ENCODE measurements around the gene SEC24D. TPM values are rescaled to one million over a fixed set of nuclear protein-coding genes. Genes with fewer than 3 reads are reported as not detected.

SEC24D gene
- total RNA-seq, 4 donors from 2014 or later, result 9.7 to 37.9 (median 17.0) TPM

DNA sequence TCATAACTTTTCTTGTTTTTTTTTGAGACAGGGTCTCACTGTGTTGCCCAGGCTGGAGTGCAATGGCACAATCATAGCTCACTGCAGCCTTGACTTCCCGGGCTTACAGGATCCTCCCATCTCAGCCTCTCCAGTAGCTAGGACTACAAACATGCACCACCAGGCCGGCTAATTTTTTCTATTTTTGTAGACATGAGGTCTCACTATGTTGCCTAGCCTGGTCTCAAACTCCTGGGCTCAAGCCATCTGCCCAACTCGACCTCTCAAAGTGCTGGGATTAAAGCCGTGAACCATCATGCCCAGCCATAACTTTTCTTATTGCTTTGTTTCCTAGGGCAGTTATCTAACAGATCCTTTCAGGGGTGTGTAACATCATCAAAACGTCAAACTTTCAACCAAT is 11.8 kb downstream of the SEC24D start:
- peaks cover 7 to 38% (median 17%) of the 10 kb centered on the region in 4 donors for H3K4me1 ChIP-seq
- WGBS, 2 donors (ENCODE audit: low coverage in 1 of 2), result 79 to 100% methylated on average over 3 to 5 of the region's 5 CpGs
- intact Hi-C loops (cut with DNase I; ENCODE audit: low total_unique reads), result no loop called here

DNA sequence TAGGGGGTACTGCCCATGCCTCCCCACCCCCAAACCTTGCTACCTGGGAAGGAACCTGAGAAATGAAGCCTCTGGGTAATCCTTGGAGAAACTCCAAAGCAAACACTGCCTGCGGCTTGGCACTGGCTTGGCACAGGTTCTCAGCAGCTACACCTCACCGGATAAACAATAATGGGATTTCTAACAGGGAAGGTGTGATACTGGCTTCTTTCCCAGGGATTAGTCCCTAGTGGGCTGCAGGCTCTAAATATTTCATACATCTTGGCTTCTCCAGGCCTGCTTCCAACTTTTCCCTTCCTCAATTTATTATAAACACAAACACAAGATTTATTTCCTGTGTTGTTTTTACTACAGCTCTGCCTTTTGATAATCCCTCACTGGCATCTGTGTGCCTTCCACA is 12.5 kb downstream of the SEC24D start:
- in situ Hi-C loops (cut with MboI; ENCODE audit: low pct_ligation_motif_present in 1 of 4, low pct_unique_long_range_greater_than_20kb in 1 of 4, low sequenced_read_pairs in 3 of 4) (no loop called here), intact Hi-C loops (cut with DNase I; ENCODE audit: low total_unique reads) (no loop called here)
- Histone ChIP-seq H3K27me3 (no peaks in the 10 kb centered on the region), H3K27ac (peak overlapping the region in 1 of 4 donors; percentile 18), H3K4me3 (no peak overlapping the region), H3K4me1 (peaks cover 7 to 38% (median 17%) of the 10 kb centered on the region in 4 donors), H3K9me3 (no peaks in the 10 kb centered on the region), H3K36me3 (peaks cover 0 to 4% (median 2%) of the 10 kb centered on the region in 4 donors)
- peak; percentile 47 for DNase-seq
- TF ChIP-seq POLR2AphosphoS5 (IDR thresholded peaks at IDR 0.05) (no peak), EP300 (IDR thresholded peaks at IDR 0.05; ENCODE audit: low read depth) (no peak), POLR2A (IDR thresholded peaks at IDR 0.05) (no peak)
- TF ChIP-seq, protein P1, sequence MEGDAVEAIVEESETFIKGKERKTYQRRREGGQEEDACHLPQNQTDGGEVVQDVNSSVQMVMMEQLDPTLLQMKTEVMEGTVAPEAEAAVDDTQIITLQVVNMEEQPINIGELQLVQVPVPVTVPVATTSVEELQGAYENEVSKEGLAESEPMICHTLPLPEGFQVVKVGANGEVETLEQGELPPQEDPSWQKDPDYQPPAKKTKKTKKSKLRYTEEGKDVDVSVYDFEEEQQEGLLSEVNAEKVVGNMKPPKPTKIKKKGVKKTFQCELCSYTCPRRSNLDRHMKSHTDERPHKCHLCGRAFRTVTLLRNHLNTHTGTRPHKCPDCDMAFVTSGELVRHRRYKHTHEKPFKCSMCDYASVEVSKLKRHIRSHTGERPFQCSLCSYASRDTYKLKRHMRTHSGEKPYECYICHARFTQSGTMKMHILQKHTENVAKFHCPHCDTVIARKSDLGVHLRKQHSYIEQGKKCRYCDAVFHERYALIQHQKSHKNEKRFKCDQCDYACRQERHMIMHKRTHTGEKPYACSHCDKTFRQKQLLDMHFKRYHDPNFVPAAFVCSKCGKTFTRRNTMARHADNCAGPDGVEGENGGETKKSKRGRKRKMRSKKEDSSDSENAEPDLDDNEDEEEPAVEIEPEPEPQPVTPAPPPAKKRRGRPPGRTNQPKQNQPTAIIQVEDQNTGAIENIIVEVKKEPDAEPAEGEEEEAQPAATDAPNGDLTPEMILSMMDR (IDR thresholded peaks at IDR 0.05), result no peak
- 29 to 40% methylated on average over 1 to 2 of the region's 2 CpGs for WGBS, 2 donors (ENCODE audit: low coverage in 1 of 2)

More for the DNA sequence above, 11.8 kb downstream of the SEC24D start:
- no peak for TF ChIP-seq EP300 (IDR thresholded peaks at IDR 0.05; ENCODE audit: low read depth)
- no peak for TF ChIP-seq POLR2AphosphoS5 (IDR thresholded peaks at IDR 0.05)
- TF ChIP-seq, protein P1 (IDR thresholded peaks at IDR 0.05), result no peak
- no peak for TF ChIP-seq POLR2A (IDR thresholded peaks at IDR 0.05)
- no peak overlapping the region for H3K4me3 ChIP-seq
- no peak for DNase-seq
- in situ Hi-C loops (cut with MboI; ENCODE audit: low pct_ligation_motif_present in 1 of 4, low pct_unique_long_range_greater_than_20kb in 1 of 4, low sequenced_read_pairs in 3 of 4), result no loop called here
- H3K9me3 ChIP-seq, result no peaks in the 10 kb centered on the region
- H3K27me3 ChIP-seq, result no peaks in the 10 kb centered on the region
- no peak overlapping the region for H3K27ac ChIP-seq
- H3K36me3 ChIP-seq, result peaks cover 0 to 4% (median 2%) of the 10 kb centered on the region in 4 donors

DNA sequence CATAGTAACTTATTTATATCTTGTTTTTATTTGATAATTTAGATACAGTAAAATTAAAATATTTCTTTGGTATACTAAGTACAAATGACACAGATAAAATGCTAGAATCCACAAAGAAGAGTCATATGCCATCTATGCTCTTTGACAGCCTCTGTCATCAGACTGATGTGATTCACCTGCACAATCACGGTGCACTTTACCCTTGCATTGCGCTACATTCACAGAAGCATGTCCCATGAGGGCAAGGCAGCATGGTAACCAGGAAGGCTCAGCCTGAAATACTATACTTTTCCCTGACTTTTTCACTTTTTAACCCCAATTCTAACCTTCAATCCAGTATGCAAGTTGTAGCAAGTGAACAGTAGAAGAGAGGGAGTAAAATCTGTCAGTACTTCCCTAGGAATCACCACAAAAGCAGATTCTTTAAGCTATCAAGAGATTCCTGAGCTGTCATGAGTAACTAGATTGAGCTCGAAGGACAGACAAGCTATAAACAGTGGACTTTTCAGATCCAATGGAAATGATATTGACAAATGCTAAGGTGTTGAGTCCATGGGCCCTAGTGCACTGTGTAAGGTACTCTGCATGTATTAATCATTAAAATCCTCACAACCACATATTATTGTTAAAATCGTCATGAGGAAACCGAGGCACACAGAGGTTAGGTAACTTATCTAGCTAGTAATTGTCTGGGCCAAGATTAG is 14.2 kb downstream of the SEC24D start:
- in situ Hi-C loops (cut with MboI; ENCODE audit: low pct_ligation_motif_present in 1 of 4, low pct_unique_long_range_greater_than_20kb in 1 of 4, low sequenced_read_pairs in 3 of 4), result no loop called here
- no peak for DNase-seq
- Histone ChIP-seq H3K27me3 (no peaks in the 10 kb centered on the region), H3K4me3 (no peak overlapping the region), H3K4me1 (peaks cover 7 to 27% (median 10%) of the 10 kb centered on the region in 4 donors), H3K9me3 (no peaks in the 10 kb centered on the region), H3K36me3 (peaks cover 0 to 4% (median 2%) of the 10 kb centered on the region in 4 donors), H3K27ac (no peak overlapping the region)
- TF ChIP-seq EP300 (IDR thresholded peaks at IDR 0.05; ENCODE audit: low read depth), result no peak
- TF ChIP-seq, protein P1 (IDR thresholded peaks at IDR 0.05), result no peak
- TF ChIP-seq POLR2AphosphoS5 (IDR thresholded peaks at IDR 0.05), result no peak
- TF ChIP-seq POLR2A (IDR thresholded peaks at IDR 0.05), result no peak
- 83 to 92% methylated on average over 4 to 5 of the region's 5 CpGs for WGBS, 2 donors (ENCODE audit: low coverage in 1 of 2)
- intact Hi-C loops (cut with DNase I; ENCODE audit: low total_unique reads), result no loop called here

DNA sequence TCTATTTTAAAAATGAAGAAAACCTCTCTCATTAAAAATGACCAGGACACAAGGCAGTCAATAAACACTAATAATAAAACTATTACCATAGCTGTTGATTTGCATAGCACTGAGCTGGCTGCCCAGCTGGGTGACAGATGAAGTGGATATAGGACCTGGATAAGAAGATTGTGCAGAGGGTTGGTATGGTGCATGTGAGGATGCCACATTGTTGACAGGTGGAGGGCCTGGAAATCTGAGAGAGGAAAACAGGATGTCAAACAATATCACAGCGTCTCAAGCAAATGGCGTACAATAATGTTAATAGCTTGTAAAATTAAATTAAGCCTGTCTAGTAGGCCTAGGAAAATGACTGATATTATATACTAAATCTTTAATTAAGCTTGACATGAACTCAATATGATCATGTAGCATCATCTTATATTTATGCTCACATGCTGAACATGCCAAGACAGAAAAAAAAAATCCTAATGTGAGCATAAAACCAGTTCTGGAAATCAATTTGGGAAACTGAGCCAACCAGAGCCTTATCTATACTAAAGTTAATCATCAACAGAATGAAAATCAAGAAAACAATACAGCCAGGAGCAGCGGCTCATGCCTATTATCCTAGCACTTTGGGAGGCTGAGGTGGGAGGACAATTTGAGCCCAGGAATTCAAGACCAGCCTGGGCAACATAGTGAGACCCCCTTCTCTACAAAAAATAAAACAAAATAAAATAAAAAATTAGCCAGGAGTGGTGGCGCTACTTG is 18.6 kb downstream of the SEC24D start:
- WGBS, 2 donors (ENCODE audit: low coverage in 1 of 2), result 78 to 91% methylated on average over 4 of the region's 4 CpGs
- intact Hi-C loops (cut with DNase I; ENCODE audit: low total_unique reads) (no loop called here), in situ Hi-C loops (cut with MboI; ENCODE audit: low pct_ligation_motif_present in 1 of 4, low pct_unique_long_range_greater_than_20kb in 1 of 4, low sequenced_read_pairs in 3 of 4) (no loop called here)
- no peak for DNase-seq
- Histone ChIP-seq H3K27ac (no peak overlapping the region), H3K4me3 (no peak overlapping the region), H3K27me3 (no peaks in the 10 kb centered on the region), H3K36me3 (peaks cover 0 to 30% (median 11%) of the 10 kb centered on the region in 4 donors), H3K9me3 (no peaks in the 10 kb centered on the region), H3K4me1 (no peaks in the 10 kb centered on the region)
- TF ChIP-seq POLR2A (IDR thresholded peaks at IDR 0.05), result no peak
- no peak for TF ChIP-seq POLR2AphosphoS5 (IDR thresholded peaks at IDR 0.05)
- no peak for TF ChIP-seq EP300 (IDR thresholded peaks at IDR 0.05; ENCODE audit: low read depth)
- TF ChIP-seq, protein P1 (IDR thresholded peaks at IDR 0.05), result no peak

Measured in transverse colon (tissue), 4 donors.